Measurements from ENCODE around the gene RFTN1. TPM values are rescaled to one million over a fixed set of nuclear protein-coding genes. Genes with fewer than 3 reads are reported as not detected.

Gene RFTN1
- total RNA-seq, 1 donor: 73.0 TPM

DNA sequence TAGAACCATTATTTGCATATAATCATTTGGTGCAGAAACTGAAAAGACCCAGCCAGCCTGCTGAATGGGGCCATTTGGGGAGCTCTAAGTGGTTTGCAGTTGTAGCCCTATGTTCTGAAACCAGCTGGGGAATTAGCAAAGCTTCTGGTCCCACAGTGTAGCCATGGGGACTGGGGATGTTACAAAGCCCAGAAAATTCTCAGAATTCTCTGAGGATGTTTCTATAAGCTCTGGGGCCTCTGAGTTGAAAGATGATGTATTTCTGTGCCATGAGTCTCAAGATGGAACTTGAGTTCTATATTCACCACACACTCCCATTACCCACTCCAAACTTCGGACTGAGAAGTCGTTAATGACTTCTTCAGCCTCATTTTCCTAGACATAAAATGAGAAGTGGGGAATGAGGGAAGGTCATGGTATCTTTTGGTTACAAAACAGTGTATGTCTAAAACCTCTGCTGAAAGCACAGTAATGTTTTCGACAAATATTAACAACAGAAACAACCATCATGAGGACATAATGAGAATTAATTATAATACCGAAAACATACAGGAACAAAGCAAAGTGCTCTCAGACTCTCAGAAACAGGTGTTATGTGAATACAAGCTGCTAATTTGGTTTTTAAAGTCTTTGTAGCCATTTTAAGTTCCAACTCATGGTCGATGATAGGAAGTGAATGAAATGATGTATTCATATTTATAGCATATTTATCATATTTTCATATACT lies 89.4 kb downstream of the RFTN1 start:
- no peak overlapping the region for H3K4me3 ChIP-seq (ENCODE audit: low read depth, low read length)
- no peak for TF ChIP-seq CTCF (IDR thresholded peaks at IDR 0.05; ENCODE audit: insufficient read depth, low read depth, low read length)
- no peak for DNase-seq (ENCODE audit: low read depth)

DNA sequence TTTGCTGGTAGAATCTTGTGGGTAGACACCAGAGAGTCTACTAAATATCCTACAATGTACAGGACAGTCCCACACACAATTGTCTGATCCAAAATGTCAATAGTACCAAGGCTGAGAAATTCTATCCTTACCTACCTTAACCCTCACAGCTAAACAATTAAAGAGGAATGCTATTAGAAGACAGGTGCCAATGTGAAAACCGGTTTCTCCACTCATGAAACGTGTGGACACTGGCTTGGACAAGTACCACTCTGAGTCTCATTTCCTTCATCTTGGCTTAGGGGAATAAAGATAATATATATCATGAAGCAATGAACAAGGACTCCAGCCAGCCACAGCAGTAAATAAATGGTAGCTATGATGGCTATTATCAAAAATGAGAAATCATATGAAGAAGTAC lies 90.2 kb downstream of the RFTN1 start:
- DNase-seq (ENCODE audit: low read depth): no peak
- H3K4me3 ChIP-seq (ENCODE audit: low read depth, low read length): no peak overlapping the region
- TF ChIP-seq CTCF (IDR thresholded peaks at IDR 0.05; ENCODE audit: insufficient read depth, low read depth, low read length): no peak

- DNase-seq (ENCODE audit: low read depth): peak; percentile 80
- no peak for TF ChIP-seq CTCF (IDR thresholded peaks at IDR 0.05; ENCODE audit: insufficient read depth, low read depth, low read length)
- H3K4me3 ChIP-seq (ENCODE audit: low read depth, low read length): no peak overlapping the region
Observed at GRCh38 chr3:16419640-16420241, 93.8 kb downstream of the RFTN1 start.

DNA sequence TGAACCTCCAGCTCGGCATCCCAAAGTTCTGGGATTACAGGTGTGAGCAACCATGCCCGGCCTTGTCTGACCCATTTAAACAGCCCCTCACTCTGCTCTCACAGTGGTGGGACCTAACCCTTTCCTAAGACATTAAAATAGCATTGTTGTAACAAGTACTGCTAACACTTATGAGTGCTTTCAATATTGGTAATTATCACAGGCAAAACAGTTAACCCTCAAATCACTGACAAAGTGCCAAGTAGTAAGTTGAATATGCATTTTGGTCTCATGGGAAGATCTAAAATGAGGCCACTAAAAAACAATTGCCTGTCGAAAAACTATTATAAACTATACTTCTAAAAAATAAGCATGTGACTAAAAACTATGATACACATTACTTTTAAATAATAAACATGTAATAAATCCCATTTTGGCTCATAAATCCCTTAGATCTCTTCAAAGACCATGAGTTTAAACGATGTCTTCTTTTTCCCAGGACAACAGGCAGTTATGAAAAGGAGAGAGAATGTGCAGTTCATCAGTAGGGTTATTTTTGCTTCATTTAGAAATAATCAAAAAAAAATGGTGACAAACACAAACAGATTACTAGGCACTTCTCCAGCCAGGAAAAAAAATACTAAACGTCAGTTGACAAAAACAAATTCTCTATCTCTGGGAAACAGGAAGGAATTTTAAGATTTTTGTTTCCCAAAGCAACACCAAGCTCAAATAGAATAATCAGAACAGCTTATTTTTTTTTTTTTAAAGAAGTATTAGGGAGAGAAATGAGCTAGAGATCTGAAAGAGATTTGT lies 95.4 kb downstream of the RFTN1 start:
- peak; percentile 79 for DNase-seq (ENCODE audit: low read depth)
- TF ChIP-seq CTCF (IDR thresholded peaks at IDR 0.05; ENCODE audit: insufficient read depth, low read depth, low read length): no peak
- no peak overlapping the region for H3K4me3 ChIP-seq (ENCODE audit: low read depth, low read length)

GRCh38 chr3:16415911-16416476 lies 97.5 kb downstream of the RFTN1 start:
- TF ChIP-seq CTCF (IDR thresholded peaks at IDR 0.05; ENCODE audit: insufficient read depth, low read depth, low read length): no peak
- no peak for DNase-seq (ENCODE audit: low read depth)
- H3K4me3 ChIP-seq (ENCODE audit: low read depth, low read length): no peak overlapping the region

DNA sequence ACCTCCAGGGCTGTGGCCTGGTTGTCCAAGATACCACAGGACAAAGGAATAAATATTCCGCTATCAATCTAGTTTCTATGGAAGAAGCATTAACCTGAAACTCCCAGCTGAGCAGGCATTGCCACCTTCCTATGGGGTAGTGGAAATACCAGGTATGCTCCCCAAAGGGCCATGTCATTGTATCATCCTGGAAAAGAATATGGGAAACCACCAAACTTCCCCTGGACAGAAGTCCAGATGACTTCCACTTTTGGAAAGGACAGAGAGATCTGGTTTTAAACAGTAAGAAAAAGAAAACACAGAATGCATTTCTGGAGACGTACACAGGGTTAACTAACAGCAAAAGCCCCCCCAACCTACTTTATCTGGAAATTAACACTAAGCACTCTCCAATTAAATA lies 100.2 kb downstream of the RFTN1 start:
- TF ChIP-seq CTCF (IDR thresholded peaks at IDR 0.05; ENCODE audit: insufficient read depth, low read depth, low read length): no peak
- no peak for DNase-seq (ENCODE audit: low read depth)
- no peak overlapping the region for H3K4me3 ChIP-seq (ENCODE audit: low read depth, low read length)
